HepG2 (cell line): ENCODE measurements around the gene ACP1. TPM values are rescaled to one million over a fixed set of nuclear protein-coding genes. Genes with fewer than 3 reads are reported as not detected.
A peak's percentile ranks its signal among the peaks of the same experiment; 100 is the strongest.

Experiments
- AKNA ChIP-seq: sonication (generic); formaldehyde crosslinking; IDR thresholded peaks from 2 replicates; pipeline ENCODE4 v1.4.0; 2020; ENCODE audit warnings: missing genetic modification reagents, borderline replicate concordance
- HMGA1 ChIP-seq: sonication (generic); formaldehyde crosslinking; conservative IDR thresholded peaks from 2 replicates; pipeline ENCODE4 v1.4.0; 2020; ENCODE audit warnings: missing genetic modification reagents
- HNRNPL ChIP-seq: fragments of 200-400 bp; formaldehyde crosslinking; IDR thresholded peaks from 2 replicates; pipeline ENCODE4 v1.6.1; 2017; ENCODE audit warnings: mild to moderate bottlenecking, low read depth, low read length
- KDM5B ChIP-seq: sonication (generic); formaldehyde crosslinking; IDR thresholded peaks from 2 replicates; pipeline ENCODE4 v1.4.0; 2020; ENCODE audit warnings: missing genetic modification reagents, mild to moderate bottlenecking, borderline replicate concordance
- MYC ChIP-seq: sonication (generic); formaldehyde crosslinking; IDR thresholded peaks from 2 replicates; pipeline ENCODE4 v1.9.0; 2021; ENCODE audit warnings: missing genetic modification reagents, borderline replicate concordance
- NR2C2 ChIP-seq: sonication (generic); formaldehyde crosslinking; IDR thresholded peaks from 2 replicates; pipeline ENCODE4 v1.4.0; 2020; ENCODE audit warnings: missing genetic modification reagents, mild to moderate bottlenecking, moderate library complexity, borderline replicate concordance
- PLRG1 ChIP-seq: fragments of 450-650 bp; conservative IDR thresholded peaks from 2 replicates; pipeline ENCODE4 v1.6.1; 2016
- REXO4 ChIP-seq: sonication (generic); formaldehyde crosslinking; IDR thresholded peaks from 2 replicates; pipeline ENCODE4 v1.8.0; 2022; ENCODE audit warnings: missing genetic modification reagents, mild to moderate bottlenecking, borderline replicate concordance
- SIX1 ChIP-seq: sonication (generic); formaldehyde crosslinking; IDR thresholded peaks from 2 replicates; pipeline ENCODE4 v1.4.0; 2020; ENCODE audit warnings: missing genetic modification reagents, borderline replicate concordance
- TAF15 ChIP-seq: fragments of 200-400 bp; formaldehyde crosslinking; IDR thresholded peaks from one replicate; pipeline ENCODE4 v1.6.1; 2018; ENCODE audit warnings: mild to moderate bottlenecking, low read depth, low read length; ENCODE audit not compliant: poor library complexity, severe bottlenecking
- TCF7 ChIP-seq: sonication (generic); IDR thresholded peaks from 2 replicates; pipeline ENCODE4 v1.6.1; 2016; ENCODE audit warnings: antibody characterized with exemption, low read depth
- THAP11 ChIP-seq: IDR thresholded peaks from 2 replicates; pipeline ENCODE4 v1.6.1; 2016; ENCODE audit warnings: missing biosample characterization, missing genetic modification reagents
- THAP7 ChIP-seq: sonication (generic); formaldehyde crosslinking; IDR thresholded peaks from 2 replicates; pipeline ENCODE4 v1.8.1; 2023; ENCODE audit warnings: mild to moderate bottlenecking, missing genetic modification reagents
- TSC22D2 ChIP-seq: sonication (generic); formaldehyde crosslinking; IDR thresholded peaks from 2 replicates; pipeline ENCODE4 v1.5.1; 2020; ENCODE audit warnings: missing genetic modification reagents, mild to moderate bottlenecking, borderline replicate concordance
- XBP1 ChIP-seq: sonication (generic); formaldehyde crosslinking; IDR thresholded peaks from 2 replicates; pipeline ENCODE4 v1.5.0; 2020; ENCODE audit warnings: missing genetic modification reagents
- ZBTB14 ChIP-seq: sonication (generic); formaldehyde crosslinking; IDR thresholded peaks from 2 replicates; pipeline ENCODE4 v1.4.0; 2020; ENCODE audit warnings: missing genetic modification reagents
- ZBTB7B ChIP-seq: sonication (generic); formaldehyde crosslinking; IDR thresholded peaks from 2 replicates; pipeline ENCODE4 v1.4.0; 2020; ENCODE audit warnings: missing genetic modification reagents
- ZNF326 ChIP-seq: sonication (generic); formaldehyde crosslinking; IDR thresholded peaks from 2 replicates; pipeline ENCODE4 v1.4.0; 2020; ENCODE audit warnings: missing genetic modification reagents, borderline replicate concordance
- ZNF331 ChIP-seq: sonication (generic); formaldehyde crosslinking; IDR thresholded peaks from 2 replicates; pipeline ENCODE4 v1.4.0; 2020; ENCODE audit warnings: missing genetic modification reagents
- ZNF44 ChIP-seq: sonication (generic); formaldehyde crosslinking; IDR thresholded peaks from 2 replicates; pipeline ENCODE4 v1.5.1; 2020; ENCODE audit warnings: mild to moderate bottlenecking, missing genetic modification reagents
- ZNF567 ChIP-seq: sonication (generic); formaldehyde crosslinking; IDR thresholded peaks from 2 replicates; pipeline ENCODE4 v1.8.1; 2023; ENCODE audit warnings: mild to moderate bottlenecking, missing genetic modification reagents, borderline replicate concordance
- ZNF724P ChIP-seq: sonication (generic); formaldehyde crosslinking; IDR thresholded peaks from 2 replicates; pipeline ENCODE4 v1.8.0; 2022; ENCODE audit warnings: missing genetic modification reagents, borderline replicate concordance
- ZNF83 ChIP-seq: sonication (generic); formaldehyde crosslinking; IDR thresholded peaks from 2 replicates; pipeline ENCODE4 v1.4.0; 2020; ENCODE audit warnings: missing genetic modification reagents, mild to moderate bottlenecking, borderline replicate concordance
- polyA plus RNA-seq, 8 experiments: library from polyadenylated mRNA; depleted of rRNA in 3 of 8; stranded (reverse) in 7 of 8; unstranded in 1 of 8; fragments of >200 nt; fragmentation: Illumina TruSeq in 4 of 8; extraction: Trizol in 4 of 8; gene quantifications; 2 replicates each; pipeline versions ENCODE4 v1.2.1 to v1.2.3, GENCODE V29; 2011 to 2016; ENCODE audit warnings: low read depth in 4 of 8, missing spikeins in 1 of 8, mixed read lengths in 1 of 8; ENCODE audit not compliant: insufficient read depth in 1 of 8
- total RNA-seq, 5 experiments: library from RNA; depleted of rRNA; stranded (reverse); fragments of >200 nt; fragmentation: Illumina TruSeq; extraction: Trizol; gene quantifications; 2 replicates each; pipeline ENCODE4 v1.2.3, GENCODE V29; 2016; ENCODE audit warnings: low read depth in 1 of 5

ACP1 gene
- total and polyA plus RNA-seq, 2 of the 13 experiments (the other 11 are each of a cell fraction or from before 2014, with no cell fraction given) = 246 to 348 TPM

GRCh38 chr2:264493-265468 lies at the start of gene ACP1 (continued):
- no peak for TF ChIP-seq SIX1 (CRISPR knock-in tag)
- peak; percentile 95 for TF ChIP-seq KDM5B (CRISPR knock-in tag)
- TF ChIP-seq AKNA = no peak
- no peak for TF ChIP-seq REXO4 (CRISPR knock-in tag)
- TF ChIP-seq ZNF724P (CRISPR knock-in tag) = no peak
- 0 out of 2 replicates have a peak, but pooled peaks have one; percentile 59 for TF ChIP-seq ZNF567
- TF ChIP-seq ZBTB14 (CRISPR knock-in tag) = peak; percentile 30; the same call in 1 of the 2 replicates
- TF ChIP-seq HMGA1 = no peak
- no peak for TF ChIP-seq TCF7
- TF ChIP-seq ZNF83 = no peak
- no peak for TF ChIP-seq TAF15
- no peak for TF ChIP-seq XBP1 (CRISPR knock-in tag)
- TF ChIP-seq PLRG1 = no peak
- TF ChIP-seq TSC22D2 = no peak
- peak; percentile 91 for TF ChIP-seq MYC (CRISPR knock-in tag)
- peak; percentile 48; the same call in 1 of the 2 replicates for TF ChIP-seq ZNF331
- no peak for TF ChIP-seq ZBTB7B (CRISPR knock-in tag)
- TF ChIP-seq NR2C2 (CRISPR knock-in tag) = peak; percentile 59
- peak; percentile 89 for TF ChIP-seq THAP11 (CRISPR knock-in tag)
- no peak for TF ChIP-seq HNRNPL
- no peak for TF ChIP-seq ZNF326 (CRISPR knock-in tag)
- peak; percentile 83; the same call in 1 of the 2 replicates for TF ChIP-seq ZNF44 (CRISPR knock-in tag)
- TF ChIP-seq THAP7 (CRISPR knock-in tag) = peak; percentile 83; the same call in 1 of the 2 replicates
